Measurements from ENCODE around the gene PRKRIP1.
"Not testable (repeated sequence)": the region's sequence is repeated elsewhere in the genome, so short reads cannot be mapped to it uniquely, and the experiment has no call there.

Gene PRKRIP1

GRCh38 chr7:102432442-102433218 lies 36.5 kb downstream of the PRKRIP1 start:
- no peak for DNase-seq

GRCh38 chr7:102433219-102434038 lies 37.3 kb downstream of the PRKRIP1 start, which contains the start of gene ORAI2:
Gene ORAI2, plus strand, starts transcription at chr7:102433575. Its CDS starts 5,382 bp downstream, at chr7:102438957.
- peak; percentile 58 for DNase-seq

GRCh38 chr7:102434039-102434486 lies 37.9 kb downstream of the PRKRIP1 start:
- DNase-seq = no peak

- no peak for DNase-seq
Observed at GRCh38 chr7:102436118-102436517, 40.0 kb downstream of the PRKRIP1 start.

GRCh38 chr7:102439963-102440795 lies 44.0 kb downstream of the PRKRIP1 start:
- peak; percentile 55 for DNase-seq

- no peak for DNase-seq
Observed at GRCh38 chr7:102444961-102445673, 49.0 kb downstream of the PRKRIP1 start.

GRCh38 chr7:102445674-102446071 lies 49.5 kb downstream of the PRKRIP1 start:
- DNase-seq = no peak

GRCh38 chr7:102446387-102447156 lies 50.4 kb downstream of the PRKRIP1 start:
- no peak for DNase-seq

- DNase-seq = no peak
Observed at GRCh38 chr7:102447311-102447710, 51.1 kb downstream of the PRKRIP1 start.

GRCh38 chr7:102449136-102449535 lies 53.0 kb downstream of the PRKRIP1 start:
- DNase-seq = no peak

- DNase-seq = no peak
Observed at GRCh38 chr7:102450242-102450641, 54.1 kb downstream of the PRKRIP1 start.

GRCh38 chr7:102451371-102452054 lies 55.4 kb downstream of the PRKRIP1 start:
- DNase-seq = no peak

- no peak for DNase-seq
Observed at GRCh38 chr7:102452451-102452850, 56.3 kb downstream of the PRKRIP1 start.

- no peak for DNase-seq
Observed at GRCh38 chr7:102453319-102453718, 57.2 kb downstream of the PRKRIP1 start.

GRCh38 chr7:102454468-102454867 lies 58.3 kb downstream of the PRKRIP1 start:
- no peak for DNase-seq

GRCh38 chr7:102454932-102455331 lies 58.8 kb downstream of the PRKRIP1 start:
- DNase-seq = not testable (repeated sequence)

GRCh38 chr7:102455596-102455995 lies 59.4 kb downstream of the PRKRIP1 start:
- DNase-seq = no peak

GRCh38 chr7:102456327-102456726 lies 60.2 kb downstream of the PRKRIP1 start:
- DNase-seq = peak; percentile 75

- DNase-seq = no peak
Observed at GRCh38 chr7:102457352-102457924, 61.3 kb downstream of the PRKRIP1 start.

GRCh38 chr7:102459221-102459844 lies 63.2 kb downstream of the PRKRIP1 start:
- DNase-seq = no peak
